Smooth muscle cell (in vitro differentiated cells): ENCODE results near the gene PDE4D. TPM values are rescaled to one million over a fixed set of nuclear protein-coding genes. Genes with fewer than 3 reads are reported as not detected.

Source experiments
- DNase-seq: peaks from one replicate; lab custom pipeline; 2025; ENCODE audit not compliant: unreplicated experiment; lab: John Stamatoyannopoulos, UW
- H2AFZ ChIP-seq: fragments of 200-600 bp; sonication (generic); 2 replicates; pipeline ENCODE4 v1.6.0; 2016; ENCODE audit warnings: antibody characterized with exemption, low read depth, mild to moderate bottlenecking
- H3F3A ChIP-seq: fragments of 200-600 bp; sonication (generic); 2 replicates; pipeline ENCODE4 v1.6.0; 2017; ENCODE audit warnings: antibody characterized with exemption, low read depth
- H3K27ac ChIP-seq: fragments of 200-600 bp; sonication (generic); 2 replicates; pipeline ENCODE4 v1.5.1; 2016; ENCODE audit warnings: low read depth, mild to moderate bottlenecking
- H3K27me3 ChIP-seq: fragments of 200-600 bp; sonication (generic); 2 replicates; pipeline ENCODE4 v1.6.1; 2016; ENCODE audit warnings: low read depth, mild to moderate bottlenecking
- H3K36me3 ChIP-seq: fragments of 200-600 bp; sonication (generic); 2 replicates; pipeline ENCODE4 v1.5.1; 2016; ENCODE audit warnings: low read depth
- H3K4me1 ChIP-seq: fragments of 200-600 bp; sonication (generic); 2 replicates; pipeline ENCODE4 v1.5.1; 2016; ENCODE audit warnings: low read depth
- H3K4me2 ChIP-seq: fragments of 200-600 bp; sonication (generic); 2 replicates; pipeline ENCODE4 v1.6.0; 2016; ENCODE audit warnings: mild to moderate bottlenecking
- H3K4me3 ChIP-seq: fragments of 200-600 bp; sonication (generic); 2 replicates; pipeline ENCODE4 v1.5.1; 2016; ENCODE audit warnings: mild to moderate bottlenecking
- H3K79me2 ChIP-seq: fragments of 200-600 bp; sonication (generic); 2 replicates; pipeline ENCODE4 v1.6.0; 2016; ENCODE audit warnings: low read depth, mild to moderate bottlenecking
- H3K9ac ChIP-seq: fragments of 200-600 bp; sonication (generic); 2 replicates; pipeline ENCODE4 v1.6.0; 2016; ENCODE audit warnings: low read depth
- H3K9me3 ChIP-seq: fragments of 200-600 bp; sonication (generic); replicated peaks from 2 replicates; pipeline ENCODE4 v1.5.1; 2016; ENCODE audit warnings: low read depth
- H4K20me1 ChIP-seq: fragments of 200-600 bp; sonication (generic); 2 replicates; pipeline ENCODE4 v1.6.0; 2016; ENCODE audit warnings: low read depth
- CTCF ChIP-seq: fragments of 200-600 bp; sonication (generic); IDR thresholded peaks from 2 replicates; pipeline ENCODE4 v1.5.1; 2017; ENCODE audit warnings: borderline replicate concordance, mild to moderate bottlenecking, antibody characterized with exemption; ENCODE audit not compliant: insufficient read depth, poor library complexity, severe bottlenecking
- WGBS: methylation state at CpG from one replicate; pipeline ENCODE4 v1.1.7; 2016; ENCODE audit warnings: low lambda C conversion rate; 5-methylcytosine and 5-hydroxymethylcytosine counted together
- polyA plus RNA-seq: library from polyadenylated mRNA; unstranded; fragments of >200 nt; fragmentation: Nextera tagmentation; extraction: Ambion mirVana; gene quantifications from 2 replicates; pipeline ENCODE4 v1.2.1, GENCODE V29; 2016
- total RNA-seq: library from RNA; depleted of rRNA; stranded (reverse); fragments of >200 nt; gene quantifications from 2 replicates; pipeline ENCODE4 v1.2.3, GENCODE V29; 2014

The PDE4D gene
- total and polyA plus RNA-seq, 2 experiments from 2014 or later = 16.4 to 61.0 TPM

- Histone ChIP-seq H3K4me1 (peaks cover 21% of the 10 kb centered on the region), H3K36me3 (no peaks in the 10 kb centered on the region), H4K20me1 (no peaks in the 10 kb centered on the region), H3K27me3 (no peaks in the 10 kb centered on the region), H3K4me2 (peak overlapping the region; percentile 19), H2AFZ (no peak overlapping the region), H3F3A (no peaks in the 10 kb centered on the region), H3K27ac (peak overlapping the region; percentile 85), H3K4me3 (no peak overlapping the region), H3K9ac (peak overlapping the region; percentile 37), H3K79me2 (no peaks in the 10 kb centered on the region), H3K9me3 (no peaks in the 10 kb centered on the region)
- no peak for TF ChIP-seq CTCF
- WGBS = 32% methylated on average over 8 of the region's 8 CpGs
- DNase-seq = no peak
Measured at GRCh38 chr5:59186623-59187022, 706.9 kb downstream of the PDE4D start.

DNA sequence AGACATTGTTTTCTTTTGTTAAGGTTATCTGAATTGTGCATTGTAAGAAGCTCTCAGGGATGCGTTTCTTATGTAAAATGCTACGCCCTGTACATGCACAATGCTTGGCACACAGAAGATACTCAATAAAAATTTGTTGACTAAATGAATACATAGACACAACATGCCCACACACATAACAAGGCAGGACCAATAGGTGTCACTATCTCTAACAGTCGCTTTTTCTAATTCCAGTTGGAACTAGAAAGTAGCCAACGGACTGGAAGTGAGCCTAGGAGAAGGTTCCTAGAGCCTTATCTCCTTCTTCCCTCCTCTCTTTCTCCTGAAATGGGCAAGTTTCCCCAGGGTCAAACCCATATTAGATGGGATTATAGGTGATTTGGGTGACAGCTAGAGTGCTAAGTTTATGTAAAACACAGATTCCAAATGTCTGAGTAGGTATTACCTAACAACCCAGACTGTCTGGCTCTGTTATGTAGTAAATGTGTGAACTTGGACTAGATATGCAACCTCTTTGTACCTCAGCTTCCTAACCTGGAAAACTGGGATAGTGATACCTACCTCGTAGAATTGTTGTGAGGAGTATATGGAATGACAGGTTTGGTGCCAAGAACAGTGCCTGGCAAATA lies 707.7 kb downstream of the PDE4D start:
- DNase-seq = no peak
- no peak for TF ChIP-seq CTCF
- Histone ChIP-seq H3K9me3 (no peaks in the 10 kb centered on the region), H3K36me3 (no peaks in the 10 kb centered on the region), H2AFZ (no peak overlapping the region), H3F3A (no peaks in the 10 kb centered on the region), H4K20me1 (no peaks in the 10 kb centered on the region), H3K4me1 (peaks cover 21% of the 10 kb centered on the region), H3K9ac (no peak overlapping the region), H3K4me3 (no peak overlapping the region), H3K27me3 (no peaks in the 10 kb centered on the region), H3K27ac (peak overlapping the region; percentile 85), H3K4me2 (peak overlapping the region; percentile 19), H3K79me2 (no peaks in the 10 kb centered on the region)
- 73% methylated on average over 5 of the region's 5 CpGs for WGBS

DNA sequence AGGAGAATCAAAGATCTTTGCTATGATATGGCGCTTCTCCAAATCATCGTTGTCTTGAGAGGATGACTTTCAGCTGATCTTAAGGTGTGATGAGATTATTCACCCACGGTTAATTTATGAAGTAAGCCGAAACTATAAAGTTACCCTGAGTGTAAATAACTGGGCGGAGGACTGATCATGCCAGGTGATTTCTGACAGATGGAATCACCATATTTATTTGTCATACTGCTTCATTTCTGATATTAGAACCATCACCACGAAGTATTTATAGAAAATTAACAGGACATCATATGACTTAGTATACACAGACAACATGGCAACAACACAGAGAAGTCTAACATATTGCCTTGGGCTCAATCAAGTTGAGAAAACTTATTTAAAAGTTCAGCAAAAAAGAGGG lies 708.8 kb downstream of the PDE4D start:
- Histone ChIP-seq H3K9ac (no peak overlapping the region), H3K4me1 (peaks cover 19% of the 10 kb centered on the region), H3K27me3 (no peaks in the 10 kb centered on the region), H3K4me3 (no peak overlapping the region), H3K9me3 (no peaks in the 10 kb centered on the region), H3K79me2 (no peaks in the 10 kb centered on the region), H3K36me3 (no peaks in the 10 kb centered on the region), H3K4me2 (no peak overlapping the region), H4K20me1 (no peaks in the 10 kb centered on the region), H3F3A (no peaks in the 10 kb centered on the region), H2AFZ (no peak overlapping the region), H3K27ac (no peak overlapping the region)
- TF ChIP-seq CTCF = no peak
- DNase-seq = no peak
- WGBS = 92% methylated on average over 6 of the region's 6 CpGs

DNA sequence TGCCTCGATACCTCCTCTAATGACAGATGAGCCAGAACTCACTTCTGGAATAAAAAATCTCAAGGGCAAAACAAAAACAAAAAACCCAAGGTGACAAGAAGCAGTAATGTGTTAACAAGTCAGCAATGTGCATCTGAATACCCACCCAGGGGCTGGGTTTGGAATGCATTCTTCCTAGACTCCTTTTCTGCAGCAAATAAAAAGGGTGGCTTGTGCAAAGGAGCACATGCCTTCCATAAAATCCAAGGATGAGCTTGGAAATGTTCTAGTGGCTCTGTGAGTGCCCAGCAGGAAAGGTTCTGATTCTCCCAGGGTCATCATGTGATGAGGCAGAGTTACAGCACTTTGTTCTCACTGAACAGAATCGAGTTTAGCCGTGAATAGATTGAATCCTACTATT lies 710.8 kb downstream of the PDE4D start:
- Histone ChIP-seq H3K9me3 (no peaks in the 10 kb centered on the region), H3K36me3 (no peaks in the 10 kb centered on the region), H3K27me3 (no peaks in the 10 kb centered on the region), H3K4me2 (no peak overlapping the region), H3K79me2 (no peaks in the 10 kb centered on the region), H2AFZ (no peak overlapping the region), H3K9ac (no peak overlapping the region), H3F3A (no peaks in the 10 kb centered on the region), H4K20me1 (no peaks in the 10 kb centered on the region), H3K4me3 (no peak overlapping the region), H3K27ac (no peak overlapping the region), H3K4me1 (peaks cover 8% of the 10 kb centered on the region)
- WGBS = 89% methylated on average over 3 of the region's 3 CpGs
- no peak for DNase-seq
- TF ChIP-seq CTCF = no peak
